ENCODE measurements around the gene OTULIN.

The OTULIN gene

GRCh38 chr5:14741131-14741530 lies 76.6 kb downstream of the OTULIN start:
- no peak overlapping the region for H3K4me3 ChIP-seq (ENCODE audit: control insufficient read depth, low read depth, low read length)
- DNase-seq (ENCODE audit: low read depth) = no peak
- no peak for TF ChIP-seq CTCF (conservative IDR thresholded peaks at IDR 0.05; ENCODE audit: control insufficient read depth, insufficient read depth, low read depth, low read length)

- DNase-seq (ENCODE audit: low read depth) = no peak
- TF ChIP-seq CTCF (conservative IDR thresholded peaks at IDR 0.05; ENCODE audit: control insufficient read depth, insufficient read depth, low read depth, low read length) = no peak
- no peak overlapping the region for H3K4me3 ChIP-seq (ENCODE audit: control insufficient read depth, low read depth, low read length)
Measured at GRCh38 chr5:14741801-14742440, 77.4 kb downstream of the OTULIN start.

GRCh38 chr5:14742498-14742897 lies 78.0 kb downstream of the OTULIN start:
- H3K4me3 ChIP-seq (ENCODE audit: control insufficient read depth, low read depth, low read length) = no peak overlapping the region
- DNase-seq (ENCODE audit: low read depth) = no peak
- TF ChIP-seq CTCF (conservative IDR thresholded peaks at IDR 0.05; ENCODE audit: control insufficient read depth, insufficient read depth, low read depth, low read length) = no peak

DNA sequence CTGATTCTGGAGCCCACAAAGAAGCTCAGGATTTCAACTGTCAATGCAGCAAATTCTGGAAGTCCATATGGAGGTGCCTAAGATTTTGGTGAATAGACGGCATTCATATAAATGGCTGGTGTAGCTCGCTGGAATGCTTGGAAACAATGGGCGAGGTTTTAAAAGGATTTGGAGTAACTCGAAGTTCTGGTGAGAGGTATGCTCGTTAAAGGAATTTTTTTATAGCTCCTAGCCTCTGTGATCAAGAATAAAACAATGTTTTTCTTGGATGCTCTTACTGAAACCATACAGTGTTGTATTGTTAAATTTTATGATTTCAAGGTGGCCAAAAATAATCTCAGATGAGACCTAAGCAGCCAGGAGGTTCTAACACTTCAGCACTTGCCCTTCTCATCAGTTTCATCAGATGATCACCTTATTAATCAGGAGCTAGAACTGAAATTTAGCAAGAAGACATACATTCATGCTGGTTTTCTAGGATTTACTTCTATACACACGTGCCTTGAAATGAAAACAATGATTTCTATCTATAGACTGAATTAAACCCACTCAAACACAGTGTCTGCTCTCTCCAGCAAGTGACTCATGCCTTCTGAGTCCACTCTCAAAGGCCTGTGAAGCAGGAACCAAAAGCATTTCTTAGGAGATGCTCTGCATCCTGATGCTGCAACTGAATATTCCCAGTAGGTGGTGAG lies 79.2 kb downstream of the OTULIN start:
- DNase-seq (ENCODE audit: low read depth) = peak; percentile 30
- H3K4me3 ChIP-seq (ENCODE audit: control insufficient read depth, low read depth, low read length) = no peak overlapping the region
- TF ChIP-seq CTCF (conservative IDR thresholded peaks at IDR 0.05; ENCODE audit: control insufficient read depth, insufficient read depth, low read depth, low read length) = no peak

GRCh38 chr5:14744296-14745187 lies 80.0 kb downstream of the OTULIN start:
- no peak overlapping the region for H3K4me3 ChIP-seq (ENCODE audit: control insufficient read depth, low read depth, low read length)
- no peak for DNase-seq (ENCODE audit: low read depth)

More at GRCh38 chr5:14744296-14745187, 80.0 kb downstream of the OTULIN start:
- TF ChIP-seq CTCF (conservative IDR thresholded peaks at IDR 0.05; ENCODE audit: control insufficient read depth, insufficient read depth, low read depth, low read length) = no peak

Measured in fibroblast of mammary gland (primary cell).